C1 segment of cervical spinal cord (tissue), 14 donors: ENCODE results near the gene LCN9.
"Not testable (repeated sequence)": the region's sequence is repeated elsewhere in the genome, so short reads cannot be mapped to it uniquely, and the experiment has no call there.

Experiments
- DNase-seq, 14 donors: peaks; one replicate each; lab custom pipeline; 2025; lab: John Stamatoyannopoulos, UW

The LCN9 gene, protein sequence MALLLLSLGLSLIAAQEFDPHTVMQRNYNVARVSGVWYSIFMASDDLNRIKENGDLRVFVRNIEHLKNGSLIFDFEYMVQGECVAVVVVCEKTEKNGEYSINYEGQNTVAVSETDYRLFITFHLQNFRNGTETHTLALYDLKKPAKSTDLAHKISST

DNA sequence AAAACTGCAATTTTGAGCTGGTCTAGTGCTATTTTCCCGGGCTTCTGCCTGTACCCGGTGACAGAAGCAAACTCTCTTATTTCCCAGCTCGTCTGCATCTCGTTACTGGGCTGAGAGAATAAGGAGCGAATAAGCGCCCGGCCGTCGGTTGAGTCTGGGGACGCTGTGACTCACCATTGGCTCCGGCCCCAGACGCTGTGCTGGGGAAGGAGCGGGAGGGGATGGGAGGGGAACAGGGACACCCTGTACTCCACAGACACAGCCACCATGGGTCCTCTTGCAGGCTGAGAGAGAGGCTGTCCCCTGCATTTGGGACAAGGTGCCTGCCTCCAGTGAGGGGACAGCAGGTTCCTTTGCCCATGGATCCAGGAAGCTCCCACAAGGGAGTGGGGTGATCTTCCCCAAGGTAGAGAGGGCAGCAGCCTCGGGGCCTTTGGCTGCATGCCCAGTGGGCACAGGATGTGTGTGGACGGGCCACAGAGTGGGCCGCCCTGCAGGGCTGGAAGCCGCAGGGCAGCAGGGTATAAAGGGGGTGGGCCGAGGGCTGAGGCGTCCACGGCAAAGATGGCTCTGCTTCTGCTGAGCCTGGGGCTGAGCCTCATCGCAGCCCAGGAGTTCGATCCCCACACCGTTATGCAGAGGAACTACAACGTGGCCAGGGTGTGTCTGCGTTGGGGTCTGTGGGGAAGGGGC is at the start of gene LCN9:
LCN9 (plus strand) TSS at position 552 of the 693 bp plus-strand sequence; CDS start at position 565, 13 bp downstream.
- DNase-seq, result peak in 3 of 14 donors; percentile 2 to 47 (median 13)

DNA sequence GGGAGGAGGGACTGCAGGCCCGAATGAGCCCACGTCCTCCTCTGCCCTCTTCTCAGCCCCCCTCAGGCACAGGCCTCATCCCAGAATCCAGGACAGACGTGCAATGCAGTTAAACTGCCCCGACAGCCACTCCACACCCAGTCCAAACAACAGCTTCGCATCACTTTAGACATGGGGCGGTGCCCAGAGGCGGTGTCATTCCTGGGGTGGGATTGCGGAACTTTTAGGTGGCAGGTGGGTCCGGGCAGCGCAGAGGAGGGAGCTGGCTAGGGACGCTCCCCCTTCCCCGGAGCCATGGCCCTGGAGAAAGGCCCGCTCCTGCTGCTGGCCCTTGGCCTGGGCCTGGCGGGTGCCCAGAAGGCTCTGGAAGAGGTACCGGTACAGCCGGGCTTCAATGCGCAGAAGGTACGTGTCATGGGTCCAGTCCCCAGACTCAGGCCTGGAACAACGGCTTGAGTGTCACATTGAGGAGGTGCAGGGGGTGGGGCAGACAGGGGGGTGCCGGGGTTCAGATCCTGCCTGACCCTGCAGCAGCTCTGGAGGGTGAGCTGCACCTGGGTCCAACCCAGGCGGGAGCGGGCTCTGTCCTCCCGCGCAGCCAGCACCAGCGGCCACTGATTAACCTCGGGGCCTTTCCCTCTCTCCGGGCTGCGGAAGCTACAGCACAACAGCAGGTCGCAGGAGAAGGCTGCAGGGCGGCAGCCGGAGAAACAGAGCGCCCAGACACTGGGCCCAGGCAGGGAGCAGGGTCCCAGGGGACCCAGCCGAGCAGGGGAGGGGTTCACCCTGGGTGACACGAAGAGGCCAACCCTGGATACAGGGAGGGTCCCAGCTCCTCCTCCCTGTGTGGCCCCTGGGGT is 48.9 kb upstream of the LCN9 start:
- DNase-seq, result no peak

DNA sequence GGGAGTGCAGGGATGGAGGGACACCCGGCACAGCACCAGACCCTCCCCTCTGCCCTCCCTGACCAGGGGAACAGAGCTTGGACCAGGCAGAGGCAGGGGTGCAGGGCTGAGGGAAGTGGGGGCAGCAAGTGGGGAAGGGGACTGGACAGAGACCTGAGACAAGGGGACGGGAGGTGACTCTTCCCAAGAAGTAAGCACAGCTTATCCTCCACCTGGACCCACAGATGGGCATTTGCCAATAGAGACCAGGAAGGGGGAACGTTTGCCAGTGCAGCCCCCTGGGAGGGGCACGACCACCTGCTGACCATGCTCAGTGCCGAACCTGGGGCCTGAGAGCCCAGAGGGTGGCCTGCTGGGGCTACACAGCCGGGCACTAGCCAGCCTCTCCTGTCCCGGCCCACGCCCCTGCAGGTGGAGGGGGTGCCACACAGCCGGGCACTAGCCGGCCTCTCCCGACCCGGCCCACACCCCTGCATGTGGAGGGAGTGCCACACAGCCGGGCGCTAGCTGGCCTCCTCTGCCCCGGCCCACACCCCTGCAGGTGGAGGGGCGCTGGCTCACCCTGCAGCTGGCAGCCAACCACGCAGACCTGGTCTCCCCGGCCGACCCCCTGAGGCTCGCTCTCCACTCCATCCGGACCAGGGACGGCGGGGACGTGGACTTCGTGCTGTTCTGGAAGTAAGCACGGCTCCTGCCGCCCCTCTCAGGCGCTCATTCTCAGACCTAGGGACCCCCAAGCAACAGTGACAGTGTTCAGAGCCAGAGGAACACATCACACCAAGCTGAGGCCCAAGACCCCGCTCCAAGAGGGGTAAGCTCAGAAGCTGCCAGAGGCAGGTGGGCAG is 48.1 kb upstream of the LCN9 start:
- no peak for DNase-seq

DNA sequence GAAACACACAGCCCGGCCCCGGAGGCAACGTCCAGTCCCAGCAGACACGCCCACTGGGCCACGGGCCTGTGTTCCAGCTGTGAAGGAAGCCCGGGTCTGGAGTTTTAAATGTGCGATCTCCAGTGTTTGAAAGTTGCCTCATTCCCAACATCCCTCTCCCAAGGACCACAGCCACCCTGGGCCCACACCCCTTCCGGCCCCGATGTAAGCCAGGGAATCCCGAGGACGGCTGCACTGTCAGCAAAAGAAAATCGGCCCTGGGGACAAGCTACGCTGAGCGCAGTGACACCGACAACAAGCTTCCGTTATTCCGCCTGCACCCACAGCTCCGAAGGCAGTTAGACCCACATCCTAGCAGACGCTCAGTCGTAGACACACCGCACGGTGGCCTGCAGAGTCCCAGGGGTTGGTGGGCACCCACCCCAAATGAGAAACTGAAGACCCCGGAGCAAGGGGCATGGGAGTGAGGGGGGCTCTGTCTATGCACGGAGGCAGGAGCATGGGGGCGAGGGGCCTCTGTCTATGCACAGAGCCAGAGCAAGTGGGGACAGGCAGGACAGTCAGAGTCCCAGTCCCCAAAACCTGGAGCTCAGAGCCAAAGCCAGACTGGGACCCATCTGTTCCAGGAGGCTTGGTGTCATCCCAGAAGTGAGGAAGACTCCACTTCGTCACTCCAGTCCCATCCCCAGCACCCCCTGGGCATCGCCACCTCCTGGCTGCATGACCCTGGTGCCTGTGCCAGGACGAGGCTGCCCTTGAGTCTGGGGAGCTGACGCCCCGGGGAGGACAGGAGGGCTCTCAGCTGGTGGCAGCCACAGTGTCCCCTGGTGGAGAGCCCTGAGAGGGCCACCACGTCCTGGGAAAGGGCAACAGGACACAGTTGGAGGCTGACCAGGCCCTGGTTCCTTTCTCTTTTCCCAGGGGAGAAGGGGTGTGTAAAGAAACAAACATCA is 47.2 kb upstream of the LCN9 start:
- no peak for DNase-seq

DNA sequence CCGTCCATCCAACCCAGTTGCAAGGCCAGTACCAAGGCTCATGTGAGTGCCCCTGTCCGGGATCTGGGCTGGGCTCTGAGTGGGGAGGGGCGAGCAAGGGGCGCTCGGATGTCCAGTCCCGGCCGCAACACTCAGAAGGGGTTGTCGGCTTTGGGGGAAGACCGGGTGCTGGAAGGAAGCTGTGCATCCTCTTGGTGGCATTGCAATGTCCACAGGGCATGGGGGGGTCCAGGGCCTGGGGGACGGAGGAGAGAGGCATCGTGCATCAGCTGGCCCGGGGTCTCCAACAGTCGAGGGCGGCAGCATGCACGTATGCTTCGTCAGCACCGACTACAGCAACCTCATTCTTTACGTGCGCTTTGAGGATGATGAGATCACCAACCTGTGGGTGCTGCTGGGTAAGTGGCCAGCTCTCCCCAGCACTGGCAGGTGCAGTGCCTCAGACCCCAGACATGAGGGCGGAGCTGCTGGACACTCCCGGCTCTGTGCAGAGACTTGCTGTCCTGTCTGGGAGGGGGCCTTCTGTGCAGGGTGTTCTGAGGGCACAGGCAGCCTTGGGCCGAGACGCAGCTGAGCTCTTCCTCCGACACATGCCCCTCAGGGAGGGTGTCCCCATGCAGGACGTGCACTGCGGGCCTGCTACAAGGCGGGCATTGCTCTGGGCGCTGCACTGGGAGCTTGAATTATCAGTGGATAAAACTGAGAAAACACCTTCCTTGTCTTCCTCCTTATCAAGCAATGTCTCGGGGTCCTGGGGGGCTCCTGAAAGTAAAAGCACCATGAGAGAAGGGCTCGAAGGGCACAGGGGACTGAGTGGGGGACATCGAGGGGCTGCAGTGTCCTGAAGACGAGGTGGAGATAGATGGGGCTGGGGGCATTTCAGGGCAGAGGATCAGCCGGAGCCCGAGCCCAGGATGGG is 46.2 kb upstream of the LCN9 start:
- DNase-seq, result no peak

DNA sequence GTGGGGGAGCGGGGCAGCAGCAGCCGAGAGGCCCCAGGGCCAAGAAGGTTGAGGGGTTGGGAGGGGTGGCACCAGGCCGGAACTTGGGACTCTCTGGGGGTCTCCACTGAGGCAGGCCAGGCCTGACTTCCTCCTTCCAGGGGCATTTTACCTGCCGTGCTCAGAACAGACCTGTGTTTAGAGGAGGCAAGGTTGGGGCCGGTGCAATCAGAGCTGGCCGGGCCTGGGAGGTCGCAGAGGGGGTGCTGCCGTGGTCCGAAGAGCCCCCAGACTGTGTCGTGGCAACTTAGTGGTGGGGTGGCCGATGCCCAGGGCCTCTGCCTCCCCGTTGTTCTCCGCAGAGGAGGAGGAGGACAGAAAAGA is 45.6 kb upstream of the LCN9 start:
- no peak for DNase-seq

DNA sequence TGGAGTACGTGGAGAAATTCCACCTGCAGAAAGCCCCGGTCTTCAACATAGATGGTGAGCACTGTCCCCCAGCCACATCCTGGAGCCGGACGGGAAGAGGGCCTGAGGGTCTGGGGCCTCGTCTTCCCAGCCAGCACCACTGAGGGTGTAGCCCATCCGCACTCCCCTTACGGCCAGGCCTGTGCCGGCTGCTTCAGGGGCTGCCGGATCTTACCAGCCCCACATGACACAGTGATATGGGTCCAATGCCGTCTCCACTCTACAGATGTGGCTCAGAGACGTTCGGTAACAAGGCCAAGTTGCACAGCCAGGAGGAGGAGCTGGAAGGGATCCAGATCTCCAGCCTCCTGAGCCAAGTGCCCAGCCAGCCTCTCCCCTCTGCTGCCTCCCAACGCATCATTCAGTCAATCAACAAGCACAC is 45.1 kb upstream of the LCN9 start:
- no peak for DNase-seq

DNA sequence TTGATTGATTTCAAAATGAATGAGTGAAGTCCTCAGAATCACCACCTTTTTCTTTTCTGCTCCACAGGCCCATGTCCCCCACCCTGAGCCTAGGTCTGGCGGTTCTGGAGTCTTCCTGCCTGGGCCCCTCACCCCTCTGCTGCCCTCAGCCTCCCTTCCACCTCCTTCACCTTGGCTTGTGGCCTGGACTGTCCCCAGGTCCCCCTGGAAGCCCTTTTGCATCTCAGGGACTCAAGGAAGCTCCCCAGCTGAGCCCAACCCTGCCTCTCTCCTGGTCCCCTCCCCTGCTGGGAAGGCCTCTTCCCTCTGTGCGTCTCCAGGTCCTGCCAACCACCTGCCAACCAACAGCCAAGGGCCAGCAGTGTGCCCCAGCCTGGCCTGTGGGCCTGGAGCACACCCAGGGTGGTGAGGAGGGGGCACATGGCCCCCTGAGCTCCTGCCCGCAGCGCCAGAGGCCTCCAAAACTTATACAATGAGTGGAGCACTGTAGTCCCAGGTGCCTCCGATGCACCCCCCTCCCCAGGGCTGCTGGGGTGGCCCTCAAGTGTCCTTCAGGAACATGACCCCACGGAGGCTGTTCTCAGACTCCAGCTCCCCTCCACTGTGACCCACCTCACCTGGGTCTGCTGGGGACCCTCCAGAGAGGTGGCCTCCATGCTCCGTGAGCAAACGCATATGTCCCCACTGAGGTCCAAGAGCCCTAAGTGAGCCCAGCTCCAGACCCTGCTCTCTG is 44.1 kb upstream of the LCN9 start:
- no peak for DNase-seq

DNA sequence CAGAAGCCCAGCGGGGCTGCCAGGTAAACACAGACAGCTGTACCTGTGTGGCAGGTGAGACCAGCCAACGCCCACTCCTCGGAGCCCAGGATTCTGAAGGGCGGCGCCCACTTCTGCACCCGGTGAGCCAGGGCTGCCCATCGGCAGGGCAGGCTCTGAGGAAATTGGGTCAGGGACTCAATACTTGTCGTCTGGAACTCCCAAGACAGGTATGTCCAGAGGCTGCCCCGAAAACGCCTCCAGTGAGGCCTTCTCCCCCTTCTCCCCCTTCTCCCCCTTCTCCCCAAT is 43.6 kb upstream of the LCN9 start:
- no peak for DNase-seq

DNA sequence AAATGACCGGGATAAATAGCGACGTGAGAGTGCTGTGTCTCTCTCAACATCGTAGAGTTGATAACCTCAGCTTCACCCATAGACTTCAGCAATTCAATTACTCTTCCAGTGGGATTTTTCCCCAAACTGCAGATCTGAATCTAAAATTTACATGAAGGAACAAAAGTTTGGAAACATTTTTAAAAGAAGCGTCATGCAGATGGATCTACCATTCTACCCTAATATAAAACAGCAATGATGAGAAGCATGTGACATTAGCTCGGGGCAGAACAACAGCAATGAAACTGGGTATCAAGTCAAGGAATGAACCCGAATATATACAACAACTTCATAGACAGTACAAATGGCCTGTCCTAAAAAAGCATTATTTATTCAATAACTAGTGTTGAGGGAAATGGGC is 42.6 kb upstream of the LCN9 start:
- DNase-seq, result no peak

DNA sequence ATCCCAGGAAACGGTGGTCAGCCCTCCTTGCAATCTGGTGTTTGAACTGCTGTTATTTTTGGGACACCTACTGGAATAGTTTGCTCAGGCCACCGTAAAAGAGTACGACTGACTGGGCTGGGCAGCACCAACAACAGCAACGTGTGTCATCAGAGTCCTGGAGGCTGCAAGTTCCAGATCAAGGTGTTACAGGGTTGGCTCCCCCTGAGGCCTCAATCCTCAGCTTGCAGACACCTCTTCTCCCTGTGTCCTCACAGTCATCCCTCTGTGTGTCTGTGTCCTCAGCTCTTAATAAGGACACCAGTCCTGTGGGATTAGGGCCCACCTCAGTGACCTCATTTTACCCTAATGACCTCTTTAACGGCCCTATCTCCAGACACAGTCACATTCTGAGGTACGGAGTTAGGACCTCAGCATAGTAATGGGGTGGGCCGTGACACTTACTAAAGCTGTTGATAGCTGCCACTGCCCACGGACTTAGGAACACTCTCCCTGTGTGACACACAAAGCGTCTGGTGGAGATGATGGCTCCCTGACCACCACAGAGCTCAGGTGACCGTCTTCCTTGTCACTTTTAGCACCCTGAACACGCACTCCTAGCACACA is 40.6 kb upstream of the LCN9 start:
- no peak for DNase-seq

DNA sequence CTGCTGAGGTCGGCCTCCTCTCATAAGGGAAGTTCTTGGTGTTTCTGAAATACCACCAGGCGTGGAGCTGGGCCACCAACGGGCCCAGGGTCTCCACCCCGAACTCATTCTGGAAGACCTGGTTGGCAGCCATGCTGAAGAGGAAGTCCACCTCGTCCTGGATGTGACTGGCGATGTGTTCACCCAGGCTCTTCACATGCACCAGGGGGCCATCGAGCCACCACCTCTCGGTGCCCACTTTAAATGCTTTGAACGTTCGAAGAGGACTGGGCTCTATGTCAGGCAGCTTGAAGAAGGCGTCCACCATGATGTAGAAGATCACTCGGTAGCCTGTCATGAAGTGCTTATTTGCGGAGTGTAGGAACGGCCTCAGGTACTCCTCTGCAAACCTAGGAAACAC is 38.8 kb upstream of the LCN9 start:
- no peak for DNase-seq

DNA sequence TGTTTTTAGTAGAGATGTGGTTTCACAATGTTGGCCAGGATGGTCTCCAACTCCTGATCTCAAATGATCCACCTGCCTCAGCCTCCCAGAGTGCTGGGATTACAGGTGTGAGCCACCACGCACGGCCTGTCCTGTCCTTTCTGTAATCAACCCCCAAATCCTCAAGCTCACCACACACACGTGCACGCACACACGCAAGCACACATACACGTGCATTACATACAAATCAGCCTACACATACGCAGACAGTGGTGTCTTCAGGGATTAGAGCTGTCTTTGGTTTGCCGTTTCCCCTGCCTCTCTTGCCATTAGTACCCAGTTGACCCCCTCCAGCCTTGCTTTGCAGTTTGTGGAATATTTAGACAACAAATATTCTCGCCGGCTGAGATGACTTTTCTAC is 30.3 kb upstream of the LCN9 start:
- DNase-seq, result no peak

DNA sequence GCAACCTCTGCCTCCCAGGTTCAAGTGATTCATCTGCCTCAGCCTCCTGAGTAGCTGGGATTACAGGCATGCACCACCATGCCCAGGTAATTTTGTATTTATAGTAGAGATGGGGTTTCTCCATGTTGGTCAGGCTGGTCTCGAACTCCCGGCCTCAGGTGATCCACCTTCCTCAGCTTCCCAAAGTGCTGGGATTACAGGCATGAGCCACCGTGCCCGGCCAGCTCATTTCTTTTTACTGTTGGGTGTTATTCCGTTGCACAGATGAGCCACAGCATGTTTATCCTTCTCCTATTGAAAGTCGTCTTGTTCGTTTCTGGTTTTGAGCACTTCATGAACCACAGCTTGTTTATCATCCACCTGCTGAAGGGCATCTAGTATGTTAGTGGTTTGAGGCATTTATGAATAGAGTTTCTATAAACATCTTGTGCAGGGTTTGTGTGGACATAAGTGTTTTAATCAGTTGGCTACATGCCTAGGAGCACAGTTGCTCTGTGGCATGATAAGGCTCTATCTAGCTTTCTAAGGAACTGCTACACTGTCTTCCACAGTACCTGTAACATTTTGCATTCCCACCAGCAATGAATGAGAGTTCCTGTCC is 26.1 kb upstream of the LCN9 start:
- not testable (repeated sequence) for DNase-seq

DNA sequence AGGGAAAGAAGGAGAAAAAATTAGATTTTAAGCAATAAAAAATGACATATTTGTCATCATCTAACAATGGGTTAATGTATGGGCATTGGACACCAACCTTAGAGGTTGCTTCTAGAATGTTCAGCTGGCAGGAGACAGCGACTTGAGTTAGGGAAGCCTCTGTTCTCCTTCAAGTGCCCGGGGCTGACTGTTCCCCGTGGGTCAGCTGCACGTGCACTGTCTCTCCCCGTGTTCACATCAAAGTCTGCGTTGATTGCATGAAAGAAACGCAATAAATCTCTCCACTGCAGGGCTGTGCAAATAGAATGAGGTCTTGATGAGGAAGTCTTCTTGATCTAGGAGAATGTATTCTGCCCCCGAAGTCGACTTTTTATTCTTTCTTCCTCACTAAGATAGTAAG is 23.9 kb upstream of the LCN9 start, which contains the start of gene GLT6D1:
GLT6D1 (minus strand) TSS at position 345 of the 400 bp plus-strand sequence. CDS start 353 bp downstream, outside the sequence.
- DNase-seq, result no peak

DNA sequence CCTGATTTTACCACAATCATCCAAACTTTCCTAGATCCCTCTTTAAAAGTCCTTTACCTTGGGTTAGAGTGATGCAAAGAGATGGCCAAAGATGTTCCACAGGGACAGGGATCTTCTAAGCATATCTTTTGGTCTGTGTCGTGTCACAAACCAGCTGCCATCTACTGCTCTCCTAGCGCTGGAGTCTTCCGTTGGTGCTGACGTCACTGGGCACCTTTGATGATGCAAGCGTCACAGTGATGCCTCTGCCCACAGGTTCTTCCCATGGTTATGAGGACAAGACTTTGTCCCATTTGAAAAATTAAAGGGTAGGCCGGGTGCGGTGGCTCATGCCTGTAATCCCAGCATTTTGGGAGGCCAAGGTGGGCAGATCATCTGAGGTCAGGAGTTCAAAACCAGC is 22.1 kb upstream of the LCN9 start:
- no peak for DNase-seq

DNA sequence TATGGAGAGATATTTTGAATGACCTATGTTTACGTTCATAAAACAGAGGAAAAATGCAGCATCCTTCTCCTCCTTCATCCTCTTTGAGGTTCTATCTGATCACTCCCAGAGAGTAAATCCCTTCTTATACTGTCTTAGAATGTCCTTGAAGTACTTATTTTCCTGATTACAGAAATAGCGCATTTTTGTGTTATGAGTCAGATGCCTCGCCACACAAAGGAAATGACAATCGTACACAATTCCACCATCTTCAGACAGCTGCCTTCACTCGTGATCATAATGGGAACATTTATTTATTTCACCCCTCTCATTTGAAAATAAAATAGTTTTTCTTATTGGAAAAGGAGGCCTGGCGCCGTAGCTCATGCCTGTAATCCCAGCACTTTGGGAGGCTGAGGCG is 21.4 kb upstream of the LCN9 start:
- no peak for DNase-seq

DNA sequence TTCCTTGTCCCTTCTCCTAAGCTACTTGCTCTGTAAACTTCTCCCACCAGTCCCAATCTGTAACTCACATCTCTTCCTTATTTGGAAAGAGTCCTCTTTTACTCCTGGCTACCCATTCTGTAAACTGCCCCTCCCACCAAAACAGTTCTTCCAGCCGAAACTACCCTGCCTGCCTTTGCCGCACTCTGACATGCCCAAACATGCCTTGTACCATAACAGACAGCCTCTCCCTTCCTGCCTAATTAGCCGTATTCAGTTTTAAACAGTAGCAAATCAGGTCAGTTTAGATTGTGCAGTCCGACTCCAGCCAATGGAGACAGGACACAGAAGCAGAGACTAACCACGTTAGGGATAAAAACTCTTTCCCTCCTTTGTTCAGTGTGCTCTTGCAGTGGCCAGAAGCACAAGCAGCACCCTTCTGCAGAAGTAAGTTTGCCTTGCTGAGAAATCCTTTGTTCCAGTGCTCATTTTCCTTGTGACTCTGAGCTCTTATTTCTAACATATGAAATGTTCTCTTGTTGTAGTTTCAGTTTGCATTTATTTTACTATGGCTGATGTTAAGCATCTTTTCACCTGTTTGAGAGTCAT is 18.4 kb upstream of the LCN9 start:
- DNase-seq, result no peak
